B cell (primary cell): ENCODE measurements around the gene MAPK10.
"Not testable (repeated sequence)": the region's sequence is repeated elsewhere in the genome, so short reads cannot be mapped to it uniquely, and the experiment has no call there.

Source experiments
- EZH2 ChIP-seq: IDR thresholded peaks from 2 replicates; pipeline ENCODE4 v1.6.1; 2012; ENCODE audit warnings: borderline replicate concordance, low read depth, mild to moderate bottlenecking, moderate library complexity, low read length; ENCODE audit not compliant: insufficient read depth, poor library complexity, severe bottlenecking
- TF ChIP-seq, protein P1 (sequence below): fragments of 200-600 bp; IDR thresholded peaks from one replicate; pipeline ENCODE4 v1.8.0; 2022; ENCODE audit warnings: antibody characterized with exemption, mild to moderate bottlenecking

DNA sequence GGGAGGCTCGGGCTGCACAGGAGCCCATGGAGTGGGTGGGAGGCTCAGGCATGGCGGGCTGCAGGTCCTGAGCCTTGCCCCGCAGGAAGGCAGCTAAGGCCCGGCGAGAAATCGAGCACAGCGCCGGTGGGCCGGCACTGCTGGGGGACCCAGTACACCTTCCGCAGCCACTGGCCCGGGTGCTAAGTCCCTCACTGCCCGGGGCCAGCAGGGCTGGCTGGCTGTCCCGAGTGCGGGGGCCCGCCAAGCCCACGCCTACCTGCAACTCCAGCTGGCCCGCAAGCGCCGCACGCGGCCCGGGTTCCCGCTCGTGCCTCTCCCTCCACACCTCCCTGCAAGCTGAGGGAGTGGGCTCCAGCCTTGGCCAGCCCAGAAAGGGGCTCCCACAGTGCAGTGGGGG is 338.2 kb downstream of the MAPK10 start:
- TF ChIP-seq, protein P1, sequence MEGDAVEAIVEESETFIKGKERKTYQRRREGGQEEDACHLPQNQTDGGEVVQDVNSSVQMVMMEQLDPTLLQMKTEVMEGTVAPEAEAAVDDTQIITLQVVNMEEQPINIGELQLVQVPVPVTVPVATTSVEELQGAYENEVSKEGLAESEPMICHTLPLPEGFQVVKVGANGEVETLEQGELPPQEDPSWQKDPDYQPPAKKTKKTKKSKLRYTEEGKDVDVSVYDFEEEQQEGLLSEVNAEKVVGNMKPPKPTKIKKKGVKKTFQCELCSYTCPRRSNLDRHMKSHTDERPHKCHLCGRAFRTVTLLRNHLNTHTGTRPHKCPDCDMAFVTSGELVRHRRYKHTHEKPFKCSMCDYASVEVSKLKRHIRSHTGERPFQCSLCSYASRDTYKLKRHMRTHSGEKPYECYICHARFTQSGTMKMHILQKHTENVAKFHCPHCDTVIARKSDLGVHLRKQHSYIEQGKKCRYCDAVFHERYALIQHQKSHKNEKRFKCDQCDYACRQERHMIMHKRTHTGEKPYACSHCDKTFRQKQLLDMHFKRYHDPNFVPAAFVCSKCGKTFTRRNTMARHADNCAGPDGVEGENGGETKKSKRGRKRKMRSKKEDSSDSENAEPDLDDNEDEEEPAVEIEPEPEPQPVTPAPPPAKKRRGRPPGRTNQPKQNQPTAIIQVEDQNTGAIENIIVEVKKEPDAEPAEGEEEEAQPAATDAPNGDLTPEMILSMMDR, result not testable (repeated sequence)
- TF ChIP-seq EZH2, result not testable (repeated sequence)
